ENCODE measurements around the gene CLPTM1L. TPM values are rescaled to one million over a fixed set of nuclear protein-coding genes. Genes with fewer than 3 reads are reported as not detected.

Gene CLPTM1L
- total RNA-seq, 4 donors from 2014 or later: 96.9 to 139 (median 126) TPM

DNA sequence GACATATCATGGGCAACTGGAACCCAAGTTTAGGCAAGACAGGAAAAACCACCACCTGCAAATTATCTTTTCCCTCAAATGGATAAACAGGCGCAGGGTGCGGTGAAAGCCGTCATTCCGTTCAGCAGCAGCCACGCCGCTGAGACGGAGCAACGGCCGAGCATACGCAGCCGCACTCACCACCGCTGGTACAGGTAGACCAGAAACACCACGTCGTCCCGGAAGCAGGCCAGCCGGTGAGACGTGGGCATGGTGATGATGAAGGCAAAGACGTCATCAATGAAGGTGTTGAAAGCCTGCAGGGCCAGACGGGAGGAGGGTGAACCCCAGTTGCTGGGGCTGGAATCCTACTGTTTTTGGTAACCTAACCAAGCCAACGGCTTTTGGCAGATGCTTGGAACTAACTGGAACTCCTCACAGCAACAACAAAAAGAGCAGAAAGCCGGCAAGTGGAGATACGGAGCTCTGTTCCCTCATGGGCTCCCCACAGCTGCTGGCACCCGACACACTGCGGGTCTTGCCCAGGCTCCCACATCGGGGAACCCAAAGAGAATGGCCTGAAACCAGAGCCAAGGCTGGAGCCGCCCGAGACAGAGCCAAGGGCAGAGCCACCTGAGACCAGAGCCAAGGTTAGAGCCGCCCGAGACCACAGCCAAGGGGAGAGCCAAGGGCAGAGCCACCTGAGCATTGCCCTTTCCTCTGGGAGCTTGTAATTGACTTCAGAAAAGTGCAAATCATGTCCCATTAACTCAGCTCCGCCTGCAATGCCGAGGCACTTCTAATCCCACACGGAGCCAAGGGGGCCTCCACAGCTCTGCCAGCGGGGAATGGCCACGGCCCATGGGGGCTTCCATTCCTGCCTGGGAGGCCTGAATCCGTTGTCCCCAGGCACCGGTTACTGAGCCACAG is 24.2 kb downstream of the CLPTM1L start:
- DNase-seq (ENCODE audit: extremely low spot score): no peak
- 89% methylated on average over 33 of the region's 36 CpGs for WGBS
- Histone ChIP-seq H3K27me3 (no peaks in the 10 kb centered on the region), H3K9me3 (no peaks in the 10 kb centered on the region), H3K27ac (replicated peaks in 1 of 4) (no peak overlapping the region), H3K36me3 (peaks cover 77 to 90% (median 87%) of the 10 kb centered on the region in 4 donors), H3K4me3 (no peak overlapping the region), H3K4me1 (peaks cover 0 to 10% (median 8%) of the 10 kb centered on the region in 4 donors)
- intact Hi-C loops (cut with DNase I): no loop called here
- TF ChIP-seq, protein P1, sequence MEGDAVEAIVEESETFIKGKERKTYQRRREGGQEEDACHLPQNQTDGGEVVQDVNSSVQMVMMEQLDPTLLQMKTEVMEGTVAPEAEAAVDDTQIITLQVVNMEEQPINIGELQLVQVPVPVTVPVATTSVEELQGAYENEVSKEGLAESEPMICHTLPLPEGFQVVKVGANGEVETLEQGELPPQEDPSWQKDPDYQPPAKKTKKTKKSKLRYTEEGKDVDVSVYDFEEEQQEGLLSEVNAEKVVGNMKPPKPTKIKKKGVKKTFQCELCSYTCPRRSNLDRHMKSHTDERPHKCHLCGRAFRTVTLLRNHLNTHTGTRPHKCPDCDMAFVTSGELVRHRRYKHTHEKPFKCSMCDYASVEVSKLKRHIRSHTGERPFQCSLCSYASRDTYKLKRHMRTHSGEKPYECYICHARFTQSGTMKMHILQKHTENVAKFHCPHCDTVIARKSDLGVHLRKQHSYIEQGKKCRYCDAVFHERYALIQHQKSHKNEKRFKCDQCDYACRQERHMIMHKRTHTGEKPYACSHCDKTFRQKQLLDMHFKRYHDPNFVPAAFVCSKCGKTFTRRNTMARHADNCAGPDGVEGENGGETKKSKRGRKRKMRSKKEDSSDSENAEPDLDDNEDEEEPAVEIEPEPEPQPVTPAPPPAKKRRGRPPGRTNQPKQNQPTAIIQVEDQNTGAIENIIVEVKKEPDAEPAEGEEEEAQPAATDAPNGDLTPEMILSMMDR (IDR thresholded peaks at IDR 0.05): no peak
- TF ChIP-seq POLR2AphosphoS5 (IDR thresholded peaks at IDR 0.05) (no peak), POLR2A (IDR thresholded peaks at IDR 0.05; ENCODE audit: low read depth) (no peak)

DNA sequence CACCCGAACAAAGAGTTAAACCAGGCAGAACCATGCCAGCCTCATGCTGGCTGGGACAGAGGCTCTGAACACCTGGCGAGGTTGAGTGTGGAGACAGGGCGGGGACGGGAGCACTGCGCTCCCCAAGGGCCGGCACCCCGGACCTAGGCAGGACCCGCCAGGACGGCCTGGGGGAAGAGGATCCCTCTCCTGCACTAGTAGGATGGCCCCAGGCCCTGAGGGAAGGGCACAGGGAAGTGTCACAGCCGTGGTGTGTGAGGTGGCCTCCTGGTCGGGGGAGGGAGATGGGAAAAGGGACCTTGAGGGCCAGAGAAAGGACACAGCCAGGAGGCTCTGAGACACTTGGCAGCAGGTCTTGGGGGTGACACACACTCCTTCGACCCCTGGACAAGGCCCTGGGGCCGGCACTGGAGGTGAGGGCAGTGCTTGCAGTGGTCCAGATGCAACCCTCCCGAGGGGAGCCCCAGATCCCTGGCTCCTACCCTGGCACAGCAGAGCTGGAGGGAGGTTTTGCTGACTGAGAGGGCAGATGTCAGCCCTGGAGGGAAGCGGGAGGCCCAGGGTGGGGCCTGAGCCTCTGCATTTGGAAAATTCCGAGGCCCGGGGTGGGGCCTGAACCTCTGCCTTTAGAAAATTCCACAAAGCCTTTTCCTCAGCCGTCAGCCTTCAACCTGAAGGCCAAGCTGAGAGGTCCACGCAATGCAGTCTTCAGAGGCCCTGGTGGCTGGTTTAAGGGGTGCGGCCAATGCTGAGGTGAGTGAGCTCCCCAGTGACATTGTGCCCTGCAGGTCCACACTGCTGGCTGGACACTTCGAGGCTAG is 25.3 kb downstream of the CLPTM1L start:
- H3K27ac ChIP-seq (replicated peaks in 1 of 4): no peak overlapping the region
- H3K4me3 ChIP-seq: no peak overlapping the region
- intact Hi-C loops (cut with DNase I): no loop called here
- WGBS: 89% methylated on average over 15 of the region's 21 CpGs
- DNase-seq (ENCODE audit: extremely low spot score): no peak
- peaks cover 67 to 80% (median 77%) of the 10 kb centered on the region in 4 donors for H3K36me3 ChIP-seq
- TF ChIP-seq EP300 (IDR thresholded peaks at IDR 0.05) (no peak), POLR2A (IDR thresholded peaks at IDR 0.05; ENCODE audit: low read depth) (no peak), POLR2AphosphoS5 (IDR thresholded peaks at IDR 0.05) (no peak)
- TF ChIP-seq, protein P1 (IDR thresholded peaks at IDR 0.05): no peak
- H3K27me3 ChIP-seq: no peaks in the 10 kb centered on the region
- peaks cover 0 to 12% (median 11%) of the 10 kb centered on the region in 4 donors for H3K4me1 ChIP-seq
- no peaks in the 10 kb centered on the region for H3K9me3 ChIP-seq

DNA sequence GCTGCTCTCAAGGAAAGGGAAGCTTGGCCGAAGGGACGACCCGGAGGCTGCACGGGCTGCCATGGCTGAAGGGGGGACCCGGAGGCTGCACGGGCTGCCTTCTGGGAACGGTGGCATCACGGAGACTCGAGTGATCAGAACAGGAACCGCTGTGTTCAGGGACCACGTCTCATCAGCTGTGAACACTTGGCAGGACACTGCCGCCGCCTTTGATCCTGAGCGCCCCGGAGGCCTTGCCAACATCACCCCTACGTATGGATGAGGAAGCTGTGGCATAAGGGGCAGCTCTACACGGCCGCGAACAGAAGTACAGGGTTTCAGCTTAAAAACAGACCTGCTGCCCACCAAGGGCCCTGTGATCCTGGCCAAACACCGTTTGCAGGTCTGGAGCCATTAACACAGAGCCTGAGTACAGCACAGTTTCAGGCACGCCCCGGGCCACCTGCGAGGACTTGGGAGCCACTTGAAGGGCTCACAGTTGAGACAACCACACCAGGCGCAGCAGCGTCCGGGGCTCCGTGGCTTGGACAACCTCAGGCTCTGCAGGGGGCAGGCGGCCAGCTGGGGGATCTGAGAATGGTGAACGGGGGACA is 26.1 kb downstream of the CLPTM1L start:
- intact Hi-C loops (cut with DNase I): no loop called here
- Histone ChIP-seq H3K27me3 (no peaks in the 10 kb centered on the region), H3K4me3 (no peak overlapping the region), H3K27ac (replicated peaks in 1 of 4) (no peak overlapping the region), H3K36me3 (peaks cover 59 to 71% (median 68%) of the 10 kb centered on the region in 4 donors), H3K9me3 (no peaks in the 10 kb centered on the region), H3K4me1 (peaks cover 0 to 12% (median 11%) of the 10 kb centered on the region in 4 donors)
- no peak for DNase-seq (ENCODE audit: extremely low spot score)
- 93% methylated on average over 20 of the region's 29 CpGs for WGBS
- TF ChIP-seq EP300 (IDR thresholded peaks at IDR 0.05): no peak
- no peak for TF ChIP-seq POLR2AphosphoS5 (IDR thresholded peaks at IDR 0.05)
- TF ChIP-seq, protein P1 (IDR thresholded peaks at IDR 0.05): no peak

DNA sequence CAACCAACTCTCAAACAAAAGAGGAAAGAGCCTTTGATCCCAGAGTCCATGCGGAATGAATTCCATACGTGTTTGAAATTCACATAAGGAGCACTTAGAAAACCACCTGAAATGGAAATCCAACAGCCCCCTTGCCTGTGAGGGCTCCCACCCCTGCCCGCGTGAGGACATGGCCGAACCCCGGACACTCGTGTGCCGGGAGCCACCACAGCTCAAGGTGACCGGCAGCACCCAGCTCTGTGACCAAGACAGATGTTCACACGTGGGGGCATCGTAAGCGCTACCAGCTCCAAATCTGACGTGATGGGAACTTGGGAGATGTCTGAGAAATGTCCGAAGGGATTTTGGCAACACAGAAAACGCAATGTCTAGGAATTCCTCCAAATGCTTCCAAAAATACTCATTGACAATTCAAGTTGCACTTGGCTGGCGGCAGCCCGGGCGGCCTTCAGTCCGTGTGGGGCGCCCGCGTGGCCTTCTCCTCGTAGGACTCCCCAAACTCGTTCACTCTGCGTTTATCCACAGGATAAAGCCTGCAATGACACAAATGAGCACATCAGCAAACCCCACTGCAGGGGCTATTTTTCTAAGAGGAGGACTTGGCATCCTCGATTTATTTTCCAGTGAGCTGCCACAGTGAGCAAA is 26.9 kb downstream of the CLPTM1L start:
- intact Hi-C loops (cut with DNase I): no loop called here
- 86% methylated on average over 24 of the region's 26 CpGs for WGBS
- Histone ChIP-seq H3K27me3 (no peaks in the 10 kb centered on the region), H3K36me3 (peaks cover 52 to 64% (median 61%) of the 10 kb centered on the region in 4 donors), H3K4me1 (peaks cover 0 to 12% (median 11%) of the 10 kb centered on the region in 4 donors), H3K9me3 (no peaks in the 10 kb centered on the region), H3K27ac (replicated peaks in 1 of 4) (no peak overlapping the region), H3K4me3 (no peak overlapping the region)
- no peak for DNase-seq (ENCODE audit: extremely low spot score)
- TF ChIP-seq, protein P1 (IDR thresholded peaks at IDR 0.05): no peak
- no peak for TF ChIP-seq POLR2A (IDR thresholded peaks at IDR 0.05; ENCODE audit: low read depth)
- TF ChIP-seq EP300 (IDR thresholded peaks at IDR 0.05): no peak
- TF ChIP-seq POLR2AphosphoS5 (IDR thresholded peaks at IDR 0.05): no peak
